HG03039 (cell line): ENCODE data around the gene SNAPC3.

Experiments
- ATAC-seq: cut with Tn5 transposase; IDR thresholded peaks from one replicate; pipeline ENCODE4 v1.9.1; 2021; ENCODE audit warnings: mild to moderate bottlenecking, moderate library complexity; ENCODE audit not compliant: unreplicated experiment

Gene SNAPC3

GRCh38 chr9:15491950-15492349 lies 69.3 kb downstream of the SNAPC3 start:
- no peak for ATAC-seq

- ATAC-seq, result no peak
Measured at GRCh38 chr9:15492485-15493150, 69.9 kb downstream of the SNAPC3 start.

- ATAC-seq, result no peak
Measured at GRCh38 chr9:15498246-15498995, 75.7 kb downstream of the SNAPC3 start.

- no peak for ATAC-seq
Measured at GRCh38 chr9:15499139-15499538, 76.5 kb downstream of the SNAPC3 start.

- ATAC-seq, result no peak
Measured at GRCh38 chr9:15501179-15501578, 78.5 kb downstream of the SNAPC3 start.

GRCh38 chr9:15501803-15502202 lies 79.1 kb downstream of the SNAPC3 start:
- no peak for ATAC-seq

- ATAC-seq, result no peak
Measured at GRCh38 chr9:15505921-15506320, 83.2 kb downstream of the SNAPC3 start.

GRCh38 chr9:15509931-15510788 lies 87.5 kb downstream of the SNAPC3 start:
- peak; percentile 39 for ATAC-seq

- ATAC-seq, result peak; percentile 76
Measured at GRCh38 chr9:15510789-15511575, 88.3 kb downstream of the SNAPC3 start, which contains the start of gene PSIP1. TSS of gene PSIP1 (minus strand) at chr9:15510970. CDS start at chr9:15510188, 782 bp downstream.
